ENCODE results near the gene ATP10A. TPM values are rescaled to one million over a fixed set of nuclear protein-coding genes. Genes with fewer than 3 reads are reported as not detected.

Gene ATP10A
- total RNA-seq, 1 experiment from 2014 or later: 0.02 TPM

DNA sequence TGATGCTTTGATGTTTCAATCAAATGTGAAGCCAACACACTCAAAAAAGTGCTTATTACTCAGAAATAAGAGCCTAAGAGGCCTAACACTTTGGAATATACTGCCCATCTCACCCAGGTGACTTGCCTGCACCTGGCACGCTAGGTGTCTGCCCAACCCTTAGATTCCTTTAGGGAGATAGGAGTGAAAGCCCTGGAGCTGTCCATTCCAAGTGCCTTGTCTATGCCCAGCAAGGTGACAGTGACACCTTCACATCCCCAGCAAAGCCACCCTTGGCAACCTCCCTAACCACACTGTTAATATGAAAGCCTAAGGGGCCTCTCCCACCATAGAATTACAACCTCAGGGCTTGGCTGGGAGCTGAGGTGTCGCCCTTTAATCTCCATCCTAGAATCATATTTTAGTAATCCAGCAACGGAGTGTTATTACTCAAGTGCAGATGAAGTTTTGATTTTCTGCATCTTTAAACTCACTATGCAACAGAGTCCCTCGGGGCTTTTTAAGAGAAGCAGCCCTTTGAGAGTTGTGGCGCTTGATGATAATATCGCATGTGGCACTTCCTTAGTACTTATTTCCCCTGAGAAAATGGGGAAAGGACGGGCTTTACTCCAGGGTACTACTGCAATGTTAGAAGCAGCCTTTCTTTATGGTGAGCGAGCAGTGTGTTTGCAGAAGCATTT, 24.8 kb downstream of the ATP10A start:
- no peak overlapping the region for H3K9ac ChIP-seq (ENCODE audit: low read length)
- H3K27ac ChIP-seq (ENCODE audit: low read depth, low read length): no peak overlapping the region
- no peak overlapping the region for H2AFZ ChIP-seq (ENCODE audit: low read depth, low read length, poor library complexity, severe bottlenecking)
- no TSS peak for BruUV-seq (replicated peaks)
- TF ChIP-seq, protein P1, sequence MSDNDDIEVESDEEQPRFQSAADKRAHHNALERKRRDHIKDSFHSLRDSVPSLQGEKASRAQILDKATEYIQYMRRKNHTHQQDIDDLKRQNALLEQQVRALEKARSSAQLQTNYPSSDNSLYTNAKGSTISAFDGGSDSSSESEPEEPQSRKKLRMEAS (IDR thresholded peaks at IDR 0.05): no peak
- TF ChIP-seq POLR2AphosphoS5 (IDR thresholded peaks at IDR 0.05; ENCODE audit: low read depth, low read length): no peak
- no peak for TF ChIP-seq FOSL1 (IDR thresholded peaks at IDR 0.05; ENCODE audit: low read depth)
- TF ChIP-seq, protein P2, sequence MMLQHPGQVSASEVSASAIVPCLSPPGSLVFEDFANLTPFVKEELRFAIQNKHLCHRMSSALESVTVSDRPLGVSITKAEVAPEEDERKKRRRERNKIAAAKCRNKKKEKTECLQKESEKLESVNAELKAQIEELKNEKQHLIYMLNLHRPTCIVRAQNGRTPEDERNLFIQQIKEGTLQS (IDR thresholded peaks at IDR 0.05): no peak
- TF ChIP-seq RAD21 (IDR thresholded peaks at IDR 0.05; ENCODE audit: low read depth): no peak
- no peak for TF ChIP-seq ELF1 (IDR thresholded peaks at IDR 0.05; ENCODE audit: borderline replicate concordance, low read depth)
- TF ChIP-seq EZH2phosphoT487 (IDR thresholded peaks at IDR 0.05; ENCODE audit: borderline replicate concordance): no peak
- TF ChIP-seq SRF (IDR thresholded peaks at IDR 0.05; ENCODE audit: low read depth): no peak
- no peak for TF ChIP-seq YY1 (IDR thresholded peaks at IDR 0.05; ENCODE audit: extremely low read depth, insufficient replicate concordance, low read depth, low read length)
- TF ChIP-seq POLR2A (IDR thresholded peaks at IDR 0.05; ENCODE audit: borderline replicate concordance, extremely low read depth, insufficient read depth, insufficient read length): no peak
- TF ChIP-seq, protein P3, sequence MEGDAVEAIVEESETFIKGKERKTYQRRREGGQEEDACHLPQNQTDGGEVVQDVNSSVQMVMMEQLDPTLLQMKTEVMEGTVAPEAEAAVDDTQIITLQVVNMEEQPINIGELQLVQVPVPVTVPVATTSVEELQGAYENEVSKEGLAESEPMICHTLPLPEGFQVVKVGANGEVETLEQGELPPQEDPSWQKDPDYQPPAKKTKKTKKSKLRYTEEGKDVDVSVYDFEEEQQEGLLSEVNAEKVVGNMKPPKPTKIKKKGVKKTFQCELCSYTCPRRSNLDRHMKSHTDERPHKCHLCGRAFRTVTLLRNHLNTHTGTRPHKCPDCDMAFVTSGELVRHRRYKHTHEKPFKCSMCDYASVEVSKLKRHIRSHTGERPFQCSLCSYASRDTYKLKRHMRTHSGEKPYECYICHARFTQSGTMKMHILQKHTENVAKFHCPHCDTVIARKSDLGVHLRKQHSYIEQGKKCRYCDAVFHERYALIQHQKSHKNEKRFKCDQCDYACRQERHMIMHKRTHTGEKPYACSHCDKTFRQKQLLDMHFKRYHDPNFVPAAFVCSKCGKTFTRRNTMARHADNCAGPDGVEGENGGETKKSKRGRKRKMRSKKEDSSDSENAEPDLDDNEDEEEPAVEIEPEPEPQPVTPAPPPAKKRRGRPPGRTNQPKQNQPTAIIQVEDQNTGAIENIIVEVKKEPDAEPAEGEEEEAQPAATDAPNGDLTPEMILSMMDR (IDR thresholded peaks at IDR 0.05 in 2 of 3, conservative IDR thresholded peaks at IDR 0.05 in 1 of 3; ENCODE audit: borderline replicate concordance in 1 of 3, insufficient read depth in 1 of 3, low read depth in 2 of 3, low read length in 2 of 3): no peak
- no peak for TF ChIP-seq EGR1 (IDR thresholded peaks at IDR 0.05; ENCODE audit: low read depth)
- TF ChIP-seq SP1 (IDR thresholded peaks at IDR 0.05; ENCODE audit: low read depth): no peak
- TF ChIP-seq EZH2 (IDR thresholded peaks at IDR 0.05): no peak
- TF ChIP-seq, protein P4, sequence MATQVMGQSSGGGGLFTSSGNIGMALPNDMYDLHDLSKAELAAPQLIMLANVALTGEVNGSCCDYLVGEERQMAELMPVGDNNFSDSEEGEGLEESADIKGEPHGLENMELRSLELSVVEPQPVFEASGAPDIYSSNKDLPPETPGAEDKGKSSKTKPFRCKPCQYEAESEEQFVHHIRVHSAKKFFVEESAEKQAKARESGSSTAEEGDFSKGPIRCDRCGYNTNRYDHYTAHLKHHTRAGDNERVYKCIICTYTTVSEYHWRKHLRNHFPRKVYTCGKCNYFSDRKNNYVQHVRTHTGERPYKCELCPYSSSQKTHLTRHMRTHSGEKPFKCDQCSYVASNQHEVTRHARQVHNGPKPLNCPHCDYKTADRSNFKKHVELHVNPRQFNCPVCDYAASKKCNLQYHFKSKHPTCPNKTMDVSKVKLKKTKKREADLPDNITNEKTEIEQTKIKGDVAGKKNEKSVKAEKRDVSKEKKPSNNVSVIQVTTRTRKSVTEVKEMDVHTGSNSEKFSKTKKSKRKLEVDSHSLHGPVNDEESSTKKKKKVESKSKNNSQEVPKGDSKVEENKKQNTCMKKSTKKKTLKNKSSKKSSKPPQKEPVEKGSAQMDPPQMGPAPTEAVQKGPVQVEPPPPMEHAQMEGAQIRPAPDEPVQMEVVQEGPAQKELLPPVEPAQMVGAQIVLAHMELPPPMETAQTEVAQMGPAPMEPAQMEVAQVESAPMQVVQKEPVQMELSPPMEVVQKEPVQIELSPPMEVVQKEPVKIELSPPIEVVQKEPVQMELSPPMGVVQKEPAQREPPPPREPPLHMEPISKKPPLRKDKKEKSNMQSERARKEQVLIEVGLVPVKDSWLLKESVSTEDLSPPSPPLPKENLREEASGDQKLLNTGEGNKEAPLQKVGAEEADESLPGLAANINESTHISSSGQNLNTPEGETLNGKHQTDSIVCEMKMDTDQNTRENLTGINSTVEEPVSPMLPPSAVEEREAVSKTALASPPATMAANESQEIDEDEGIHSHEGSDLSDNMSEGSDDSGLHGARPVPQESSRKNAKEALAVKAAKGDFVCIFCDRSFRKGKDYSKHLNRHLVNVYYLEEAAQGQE (IDR thresholded peaks at IDR 0.05; ENCODE audit: low read depth): no peak
- no peak for TF ChIP-seq JUND (IDR thresholded peaks at IDR 0.05)
- TF ChIP-seq, protein P5, sequence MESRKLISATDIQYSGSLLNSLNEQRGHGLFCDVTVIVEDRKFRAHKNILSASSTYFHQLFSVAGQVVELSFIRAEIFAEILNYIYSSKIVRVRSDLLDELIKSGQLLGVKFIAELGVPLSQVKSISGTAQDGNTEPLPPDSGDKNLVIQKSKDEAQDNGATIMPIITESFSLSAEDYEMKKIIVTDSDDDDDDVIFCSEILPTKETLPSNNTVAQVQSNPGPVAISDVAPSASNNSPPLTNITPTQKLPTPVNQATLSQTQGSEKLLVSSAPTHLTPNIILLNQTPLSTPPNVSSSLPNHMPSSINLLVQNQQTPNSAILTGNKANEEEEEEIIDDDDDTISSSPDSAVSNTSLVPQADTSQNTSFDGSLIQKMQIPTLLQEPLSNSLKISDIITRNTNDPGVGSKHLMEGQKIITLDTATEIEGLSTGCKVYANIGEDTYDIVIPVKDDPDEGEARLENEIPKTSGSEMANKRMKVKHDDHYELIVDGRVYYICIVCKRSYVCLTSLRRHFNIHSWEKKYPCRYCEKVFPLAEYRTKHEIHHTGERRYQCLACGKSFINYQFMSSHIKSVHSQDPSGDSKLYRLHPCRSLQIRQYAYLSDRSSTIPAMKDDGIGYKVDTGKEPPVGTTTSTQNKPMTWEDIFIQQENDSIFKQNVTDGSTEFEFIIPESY (IDR thresholded peaks at IDR 0.05; ENCODE audit: extremely low read depth, insufficient replicate concordance, low read length): no peak
- no peak for TF ChIP-seq ZFX (IDR thresholded peaks at IDR 0.05)
- TF ChIP-seq TCF7L2 (IDR thresholded peaks at IDR 0.05; ENCODE audit: borderline replicate concordance, extremely low read depth, insufficient read depth, insufficient read length): no peak
- no peak for ATAC-seq
- no peak overlapping the region for H3K4me2 ChIP-seq (ENCODE audit: low read length)
- no peak for DNase-seq (ENCODE audit: low read depth, low spot score)
- no peak overlapping the region for H3K4me3 ChIP-seq (replicated peaks in 1 of 2; ENCODE audit: low read depth in 1 of 2, low read length in 2 of 2)
- intact Hi-C loops (cut with micrococcal nuclease): no loop called here
- ChIA-PET CTCF (no interaction called here), POLR2A (no interaction called here), RAD21 (ENCODE audit: low non-redundant PET in 1 of 2, low total read pairs in 2 of 2, uncharacterized antibody in 2 of 2, unreplicated experiment in 2 of 2) (no interaction called here)
- no peaks in the 10 kb centered on the region for H3K27me3 ChIP-seq (ENCODE audit: insufficient read depth, low read length)
- H3K9me3 ChIP-seq (ENCODE audit: control insufficient read depth in 1 of 2, insufficient read depth in 1 of 2, low read depth in 1 of 2, low read length in 2 of 2): peaks cover 9 to 25% of the 10 kb centered on the region in 2 experiments; a peak in 2 of 4 replicates
- no peaks in the 10 kb centered on the region for H4K20me1 ChIP-seq (ENCODE audit: insufficient read depth)
- H3K36me3 ChIP-seq (ENCODE audit: control insufficient read depth in 1 of 2, insufficient read depth in 2 of 2, low read length in 2 of 2): no peaks in the 10 kb centered on the region
- H3K79me2 ChIP-seq (ENCODE audit: insufficient read depth, low read length): no peaks in the 10 kb centered on the region
- H3K9me2 ChIP-seq (ENCODE audit: insufficient read depth): no peaks in the 10 kb centered on the region
- H3K4me1 ChIP-seq (ENCODE audit: control insufficient read depth in 1 of 2, insufficient read depth in 2 of 2, low read length in 2 of 2): no peaks in the 10 kb centered on the region
